BJ (cell line): ENCODE measurements around the gene EIF2S3. TPM values are rescaled to one million over a fixed set of nuclear protein-coding genes. Genes with fewer than 3 reads are reported as not detected.

Experiments
- CTCF ChIA-PET: fragments of 350-600 bp; formaldehyde crosslinking; extraction: SDS; loops from one replicate; lab custom pipeline; 2021; ENCODE audit warnings: antibody characterized with exemption, inconsistent platforms; lab: Yijun Ruan, JAX
- POLR2A ChIA-PET: fragments of 300-600 bp; sonication (Branson Sonifier 250); formaldehyde crosslinking; extraction: SDS; loops from one replicate; lab custom pipeline; 2021; ENCODE audit warnings: antibody characterized with exemption; lab: Charles Lee
- DNase-seq: peaks from one replicate; pipeline ENCODE4 v3.0.0-alpha.2; 2011; ENCODE audit warnings: low read depth
- H3K27me3 ChIP-seq: 2 replicates; pipeline ENCODE4 v1.6.0; 2011; ENCODE audit warnings: low read length; ENCODE audit not compliant: control insufficient read depth, insufficient read depth
- H3K36me3 ChIP-seq: 2 replicates; pipeline ENCODE4 v1.5.1; 2011; ENCODE audit warnings: low read length; ENCODE audit not compliant: control insufficient read depth, insufficient read depth
- H3K4me3 ChIP-seq: 2 replicates; pipeline ENCODE4 v1.5.1; 2011; ENCODE audit warnings: low read depth, mild to moderate bottlenecking, control low read depth, low read length
- polyA plus RNA-seq: library from polyadenylated mRNA; depleted of rRNA; stranded (reverse); fragments of >200 nt; gene quantifications from 2 replicates; pipeline ENCODE4 v1.2.3, GENCODE V29; 2011
- TF ChIP-seq, protein P1 (sequence below): IDR thresholded peaks from 2 replicates; pipeline ENCODE4 v1.5.1; 2011; ENCODE audit warnings: low read depth, mild to moderate bottlenecking, control low read depth, inconsistent platforms, low read length, moderate library complexity; ENCODE audit not compliant: insufficient read depth

The EIF2S3 gene
- polyA plus RNA-seq, 1 experiment = 55.9 TPM

GRCh38 chrX:24023972-24024669, 30.6 kb upstream of the EIF2S3 start:
- H3K4me3 ChIP-seq = peak overlapping the region; percentile 74
- no peak for DNase-seq
- POLR2A ChIA-PET = no interaction called here
- H3K27me3 ChIP-seq = no peaks in the 10 kb centered on the region
- CTCF ChIA-PET = no interaction called here
- H3K36me3 ChIP-seq = no peaks in the 10 kb centered on the region
- TF ChIP-seq, protein P1, sequence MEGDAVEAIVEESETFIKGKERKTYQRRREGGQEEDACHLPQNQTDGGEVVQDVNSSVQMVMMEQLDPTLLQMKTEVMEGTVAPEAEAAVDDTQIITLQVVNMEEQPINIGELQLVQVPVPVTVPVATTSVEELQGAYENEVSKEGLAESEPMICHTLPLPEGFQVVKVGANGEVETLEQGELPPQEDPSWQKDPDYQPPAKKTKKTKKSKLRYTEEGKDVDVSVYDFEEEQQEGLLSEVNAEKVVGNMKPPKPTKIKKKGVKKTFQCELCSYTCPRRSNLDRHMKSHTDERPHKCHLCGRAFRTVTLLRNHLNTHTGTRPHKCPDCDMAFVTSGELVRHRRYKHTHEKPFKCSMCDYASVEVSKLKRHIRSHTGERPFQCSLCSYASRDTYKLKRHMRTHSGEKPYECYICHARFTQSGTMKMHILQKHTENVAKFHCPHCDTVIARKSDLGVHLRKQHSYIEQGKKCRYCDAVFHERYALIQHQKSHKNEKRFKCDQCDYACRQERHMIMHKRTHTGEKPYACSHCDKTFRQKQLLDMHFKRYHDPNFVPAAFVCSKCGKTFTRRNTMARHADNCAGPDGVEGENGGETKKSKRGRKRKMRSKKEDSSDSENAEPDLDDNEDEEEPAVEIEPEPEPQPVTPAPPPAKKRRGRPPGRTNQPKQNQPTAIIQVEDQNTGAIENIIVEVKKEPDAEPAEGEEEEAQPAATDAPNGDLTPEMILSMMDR = no peak

DNA sequence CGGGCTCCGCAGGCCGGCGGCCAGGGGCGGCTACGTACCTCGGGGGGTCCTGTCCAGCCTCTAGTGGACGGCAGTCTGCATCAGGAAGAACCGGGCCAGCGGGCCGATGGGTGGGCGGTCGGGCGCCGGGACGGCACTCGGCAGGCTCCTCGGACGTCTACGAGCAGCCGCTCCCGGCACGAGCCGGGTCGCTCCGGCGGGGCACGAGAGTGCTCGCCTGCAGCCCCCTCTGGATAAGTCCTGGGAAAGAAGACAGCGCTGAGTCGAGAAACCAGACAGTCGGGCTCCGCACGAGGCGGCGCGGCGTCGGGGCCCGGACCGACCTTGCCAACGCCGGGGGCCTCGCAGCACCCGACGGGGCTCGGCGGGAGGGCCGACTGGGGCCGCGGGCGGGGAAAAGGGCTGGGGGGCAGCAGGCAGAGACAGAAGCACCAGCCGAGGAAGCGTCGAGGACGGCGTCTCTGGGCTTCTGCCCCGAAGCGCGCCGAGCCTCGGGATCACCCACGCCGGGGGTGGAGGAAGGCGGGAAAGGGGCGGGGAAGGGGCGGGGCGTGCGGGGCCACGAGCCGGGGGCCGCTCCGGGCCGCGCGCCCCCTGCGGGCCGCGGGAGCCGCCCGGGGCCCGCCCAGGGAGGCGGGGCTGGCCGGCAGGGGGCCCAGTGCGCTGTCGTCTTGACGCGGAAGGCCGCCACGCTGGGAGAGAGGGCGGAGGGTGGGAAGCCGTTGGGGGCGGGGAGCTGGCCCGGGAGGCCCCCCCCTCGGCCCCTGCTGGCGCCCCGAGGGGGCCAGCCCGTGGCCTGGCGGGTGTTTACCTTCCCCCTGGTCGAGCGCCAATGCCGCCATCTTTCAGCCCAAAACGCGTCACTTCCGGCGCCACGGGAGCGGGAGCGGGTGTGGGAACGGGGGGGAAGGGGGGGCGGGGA, 29.7 kb upstream of the EIF2S3 start:
- CTCF ChIA-PET = interaction anchor here (1.9 kb wide), 1 partner anchor 29 kb away, joined by 11 read pairs; the partner anchor contains the start of gene EIF2S3
- TF ChIP-seq, protein P1 = no peak
- peak; percentile 41 for DNase-seq
- H3K36me3 ChIP-seq = no peaks in the 10 kb centered on the region
- H3K27me3 ChIP-seq = no peaks in the 10 kb centered on the region
- POLR2A ChIA-PET = interaction anchor here (0.5 to 1.0 kb wide), 3 partner anchors 28 to 135 kb away, joined by 3 to 9 read pairs (median 3); partner anchors contain the start of gene EIF2S3
- peak overlapping the region; percentile 74 for H3K4me3 ChIP-seq

GRCh38 chrX:24025741-24026403, 28.9 kb upstream of the EIF2S3 start:
- H3K4me3 ChIP-seq = peak overlapping the region; percentile 52
- H3K36me3 ChIP-seq = no peaks in the 10 kb centered on the region
- TF ChIP-seq, protein P1 = no peak
- DNase-seq = no peak
- ChIA-PET CTCF (interaction anchor here (0.6 to 1.9 kb wide), 2 partner anchors 16 to 28 kb away, joined by 3 to 11 read pairs; partner anchors contain the start of gene EIF2S3), POLR2A (interaction anchor here (0.5 to 1.0 kb wide), 3 partner anchors 28 to 136 kb away, joined by 3 to 9 read pairs (median 3); partner anchors contain the start of gene EIF2S3)
- H3K27me3 ChIP-seq = no peaks in the 10 kb centered on the region

DNA sequence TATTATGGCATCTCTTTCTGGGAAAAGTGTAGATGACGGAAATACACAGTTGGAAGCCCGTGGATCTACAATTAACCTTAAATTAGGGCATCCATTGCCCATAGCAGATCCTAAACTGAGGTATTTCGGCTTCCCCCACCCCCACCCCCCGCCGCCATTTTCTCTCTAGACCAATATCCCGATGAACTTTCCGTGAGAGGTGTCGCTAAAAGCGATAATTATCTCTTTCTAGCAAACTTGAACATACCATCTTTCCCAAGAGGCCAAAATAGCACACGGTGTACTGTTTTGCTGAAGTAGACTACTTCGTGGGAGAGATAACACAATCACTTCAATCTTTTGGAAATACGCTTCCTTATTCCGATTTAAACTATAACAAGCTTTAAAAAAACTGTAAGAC, 28.3 kb upstream of the EIF2S3 start:
- Histone ChIP-seq H3K4me3 (peak overlapping the region; percentile 52), H3K27me3 (no peaks in the 10 kb centered on the region), H3K36me3 (no peaks in the 10 kb centered on the region)
- ChIA-PET CTCF (interaction anchor here (0.6 to 1.9 kb wide), 2 partner anchors 16 to 28 kb away, joined by 3 to 11 read pairs; partner anchors contain the start of gene EIF2S3), POLR2A (no interaction called here)
- TF ChIP-seq, protein P1 = no peak
- no peak for DNase-seq
